NK-92 (cell line): ENCODE measurements around the gene EXOSC6.
"Not testable (repeated sequence)": the region's sequence is repeated elsewhere in the genome, so short reads cannot be mapped to it uniquely, and the experiment has no call there.

Source experiments
- DNase-seq: peaks from one replicate; lab custom pipeline; 2025; ENCODE audit not compliant: unreplicated experiment; lab: John Stamatoyannopoulos, UW

Gene EXOSC6

GRCh38 chr16:70200063-70200462 is 51.7 kb downstream of the EXOSC6 start:
- DNase-seq, result not testable (repeated sequence)

GRCh38 chr16:70199170-70199569 is 52.6 kb downstream of the EXOSC6 start:
- not testable (repeated sequence) for DNase-seq

- DNase-seq, result not testable (repeated sequence)
These were observed 53.1 kb downstream of the EXOSC6 start for GRCh38 chr16:70198666-70199065.

GRCh38 chr16:70198230-70198629 is 53.5 kb downstream of the EXOSC6 start:
- not testable (repeated sequence) for DNase-seq

- not testable (repeated sequence) for DNase-seq
These were observed 54.1 kb downstream of the EXOSC6 start for GRCh38 chr16:70197611-70198010.
